NCI-H2196 (cell line): Measurements from ENCODE around the gene SFXN2.
"Not testable (repeated sequence)": the region's sequence is repeated elsewhere in the genome, so short reads cannot be mapped to it uniquely, and the experiment has no call there.

Experiments
- DNase-seq: peaks from one replicate; lab custom pipeline; 2025; ENCODE audit not compliant: unreplicated experiment; lab: John Stamatoyannopoulos, UW

The SFXN2 gene

DNA sequence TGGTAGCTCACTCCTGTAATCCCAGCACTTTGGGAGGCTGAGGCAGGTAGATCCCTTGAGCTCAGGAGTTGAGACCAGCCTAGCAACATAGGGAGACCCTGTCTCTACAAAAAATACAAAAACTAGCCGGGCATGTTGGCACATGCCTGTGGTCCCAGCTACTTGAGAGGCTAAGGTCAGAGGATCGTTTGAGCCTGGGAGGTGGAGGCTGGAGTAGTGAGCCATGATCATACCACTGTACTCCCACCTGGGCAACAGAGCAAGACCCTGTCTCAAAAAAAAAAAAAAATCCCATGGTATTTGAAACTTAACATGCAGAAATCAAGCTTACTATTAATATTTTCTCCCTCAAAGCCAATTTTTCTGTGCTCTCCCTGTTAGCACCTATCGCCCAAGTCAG lies 5.9 kb downstream of the SFXN2 start:
- DNase-seq = no peak

DNA sequence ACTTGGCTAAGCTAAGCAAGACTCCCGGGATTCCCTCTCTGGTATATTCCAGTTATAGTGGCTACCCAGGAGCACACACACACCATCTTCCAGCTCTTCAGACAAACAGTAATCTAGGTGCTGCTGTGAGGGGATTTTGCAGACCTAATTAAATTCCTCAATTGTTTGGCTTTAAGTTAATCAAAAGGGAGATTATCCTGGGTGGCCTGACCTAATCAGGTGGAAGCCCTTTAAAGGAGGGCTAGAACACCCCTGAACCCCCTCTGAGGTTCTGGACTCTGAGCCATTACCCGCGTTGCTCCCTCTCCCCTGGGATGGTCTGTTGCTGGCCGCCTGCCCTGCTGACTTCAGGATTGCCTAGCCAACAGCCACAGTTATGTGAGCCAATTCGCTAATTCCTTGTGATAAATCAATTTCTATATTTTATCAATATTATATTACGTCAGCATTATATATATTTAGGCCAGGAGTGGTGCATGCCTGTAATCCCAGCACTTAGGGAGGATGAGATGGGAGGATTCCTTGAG lies 6.4 kb downstream of the SFXN2 start:
- DNase-seq = no peak

GRCh38 chr10:102721954-102722353 lies 7.5 kb downstream of the SFXN2 start:
- no peak for DNase-seq

GRCh38 chr10:102723989-102724388 lies 9.6 kb downstream of the SFXN2 start:
- DNase-seq = no peak

DNA sequence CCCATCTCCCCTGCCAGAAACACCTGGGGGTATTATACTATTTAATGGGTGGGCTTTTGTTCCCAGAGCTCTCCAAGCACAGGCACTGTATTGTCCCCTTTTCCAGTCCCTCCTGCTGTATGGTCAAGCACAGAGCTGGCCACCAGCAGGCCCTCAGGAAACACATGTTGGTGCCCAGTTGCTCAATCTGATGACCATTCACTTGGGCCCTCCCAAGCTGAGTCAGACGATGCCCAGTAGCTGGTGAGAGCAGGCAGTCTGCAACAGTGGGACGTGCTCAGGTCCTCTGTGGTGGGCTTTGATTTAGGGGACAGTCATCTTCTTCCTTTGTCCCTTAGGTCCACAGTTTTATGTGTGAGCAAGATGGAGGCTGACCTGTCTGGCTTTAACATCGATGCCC lies 11.8 kb downstream of the SFXN2 start:
- no peak for DNase-seq

GRCh38 chr10:102727037-102727818 lies 12.8 kb downstream of the SFXN2 start:
- no peak for DNase-seq

- DNase-seq = peak; percentile 64
These were observed 14.9 kb downstream of the SFXN2 start for GRCh38 chr10:102729029-102730026.

- no peak for DNase-seq
These were observed 16.9 kb downstream of the SFXN2 start for GRCh38 chr10:102731222-102731800.

DNA sequence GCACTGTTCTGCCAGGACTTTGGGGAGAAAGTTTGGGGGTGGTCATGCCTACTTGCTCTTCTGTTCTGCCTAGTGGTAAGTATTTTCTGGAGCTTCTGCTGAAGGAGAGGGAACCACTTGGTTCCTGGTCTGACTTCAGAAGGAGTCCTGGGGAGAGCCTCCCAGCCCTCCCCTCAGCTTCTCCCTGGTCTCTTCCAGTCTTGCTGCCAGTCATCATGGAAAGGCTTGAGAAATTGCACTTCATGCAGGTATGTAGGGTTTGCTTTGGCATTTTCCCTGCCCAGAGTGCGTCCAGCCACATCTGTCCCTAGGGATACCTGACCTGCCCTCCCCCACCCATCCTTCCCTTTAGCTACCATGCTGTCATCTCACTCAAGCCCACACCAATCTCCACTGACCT lies 18.2 kb downstream of the SFXN2 start:
- no peak for DNase-seq

- no peak for DNase-seq
These were observed 20.7 kb downstream of the SFXN2 start for GRCh38 chr10:102735065-102735562.

GRCh38 chr10:102738692-102739121 lies 24.3 kb downstream of the SFXN2 start:
- DNase-seq = no peak

DNA sequence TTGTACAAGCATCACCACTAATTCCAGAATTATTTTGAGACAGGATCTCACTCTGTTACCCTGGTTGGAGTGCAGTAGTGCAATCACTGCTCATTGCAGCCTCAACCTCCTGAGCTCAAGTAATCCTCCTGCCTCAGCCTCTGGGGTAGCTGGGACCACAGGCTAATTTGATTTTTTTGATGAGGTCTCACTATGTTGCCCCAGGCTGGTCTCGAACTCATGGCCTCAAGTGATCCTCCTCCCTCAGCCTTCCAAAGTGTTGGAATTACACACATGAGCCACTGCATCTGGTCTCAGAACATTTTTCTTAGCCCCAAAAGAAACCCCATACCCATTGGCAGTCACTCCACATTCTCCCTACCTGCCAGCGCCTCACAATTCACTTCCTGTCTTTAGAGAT lies 25.8 kb downstream of the SFXN2 start:
- DNase-seq = no peak

GRCh38 chr10:102741726-102742237 lies 27.3 kb downstream of the SFXN2 start:
- no peak for DNase-seq

DNA sequence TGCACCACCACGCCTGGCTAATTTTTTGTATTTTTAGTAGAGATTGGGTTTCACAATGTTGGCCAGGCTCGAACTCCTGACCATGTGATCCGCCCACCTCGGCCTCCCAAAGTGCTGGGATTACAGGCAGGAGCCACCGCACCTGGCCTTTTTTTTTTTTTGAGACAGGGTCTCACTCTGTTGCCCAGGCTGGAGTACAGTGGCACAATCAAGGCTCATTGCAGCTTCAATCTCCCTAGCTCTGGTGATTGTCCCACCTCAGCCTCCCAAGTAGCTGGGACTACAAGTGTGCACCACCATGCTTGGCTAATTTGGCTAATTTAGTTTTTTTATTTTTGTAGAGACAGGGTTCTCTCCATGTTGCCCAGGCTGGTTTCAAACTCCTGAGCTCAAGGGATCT lies 27.9 kb downstream of the SFXN2 start:
- DNase-seq = not testable (repeated sequence)

GRCh38 chr10:102743078-102743587 lies 28.7 kb downstream of the SFXN2 start:
- no peak for DNase-seq

GRCh38 chr10:102743588-102744373 lies 29.3 kb downstream of the SFXN2 start, which contains the start of gene WBP1L:
Gene WBP1L, plus strand, starts transcription at chr10:102743948. Its CDS starts 106 bp downstream, at chr10:102744054.
- peak; percentile 91 for DNase-seq

GRCh38 chr10:102744374-102745051 lies 30.1 kb downstream of the SFXN2 start:
- DNase-seq = no peak

DNA sequence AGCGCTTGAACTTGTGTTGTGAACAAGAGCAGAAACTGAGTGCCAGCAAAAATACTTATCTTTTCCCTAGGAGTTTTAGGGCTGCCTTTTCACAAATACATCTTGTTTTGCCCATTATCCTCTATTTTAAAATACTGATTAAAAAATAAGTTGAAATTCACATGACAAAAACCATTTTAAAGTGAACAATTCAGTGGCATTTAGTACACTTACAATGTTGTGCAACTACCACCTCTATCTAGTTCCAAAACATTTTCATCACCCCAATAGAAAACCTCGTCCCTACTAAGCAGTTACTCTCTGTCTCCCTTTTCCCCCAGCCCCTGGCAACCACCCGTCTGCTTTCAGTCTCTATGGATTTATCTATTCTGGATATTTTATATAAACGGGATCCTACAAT lies 30.7 kb downstream of the SFXN2 start:
- no peak for DNase-seq

- no peak for DNase-seq
These were observed 38.0 kb downstream of the SFXN2 start for GRCh38 chr10:102752266-102752930.
